GM12892 (cell line): Measurements from ENCODE around the gene PALLD.

Experiments used
- POLR2A ChIP-seq: IDR thresholded peaks from 2 replicates; pipeline ENCODE4 v1.6.1; 2011; ENCODE audit warnings: low read depth, low read length, control low read depth
- POLR2AphosphoS5 ChIP-seq: IDR thresholded peaks from 2 replicates; pipeline ENCODE4 v1.6.1; 2011; ENCODE audit warnings: low read depth, low read length, control low read depth
- TAF1 ChIP-seq: IDR thresholded peaks from 2 replicates; pipeline ENCODE4 v1.6.1; 2011; ENCODE audit warnings: low read depth, mild to moderate bottlenecking, control low read depth, low read length, borderline replicate concordance

GRCh38 chr4:168769837-168770236 lies 273.0 kb downstream of the PALLD start:
- TF ChIP-seq TAF1 (no peak), POLR2AphosphoS5 (no peak), POLR2A (no peak)
